Fibroblast of the conjunctiva (primary cell): ENCODE results near the gene TNNC2.
A peak's percentile ranks its signal among the peaks of the same experiment; 100 is the strongest.
"Not testable (repeated sequence)": the region's sequence is repeated elsewhere in the genome, so short reads cannot be mapped to it uniquely, and the experiment has no call there.

Source experiments
- DNase-seq: peaks from one replicate; pipeline ENCODE4 v3.0.0-alpha.2; 2010; ENCODE audit warnings: low read depth

Gene TNNC2

DNA sequence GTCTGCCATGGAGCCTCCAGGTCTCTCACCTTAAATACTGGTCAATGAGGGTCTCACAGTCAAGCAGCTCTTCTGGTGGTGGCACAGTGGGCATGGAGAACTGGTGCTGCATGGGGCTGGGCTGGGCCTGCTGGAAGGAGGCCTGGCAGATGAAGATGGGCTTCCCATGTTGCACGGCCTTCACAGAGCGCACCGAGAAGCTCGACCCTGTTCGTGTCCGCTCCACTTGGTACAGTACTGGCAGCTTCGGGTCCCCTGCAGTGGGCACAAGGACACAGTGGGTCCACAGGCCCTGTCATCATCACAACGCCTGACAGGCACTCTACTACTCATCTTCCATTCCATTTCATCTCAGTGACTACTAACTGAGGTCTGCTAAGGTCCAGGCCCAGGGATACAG, 21.3 kb upstream of the TNNC2 start:
- no peak for DNase-seq

- no peak for DNase-seq
Observed at GRCh38 chr20:45845452-45845851, 18.3 kb upstream of the TNNC2 start.

DNA sequence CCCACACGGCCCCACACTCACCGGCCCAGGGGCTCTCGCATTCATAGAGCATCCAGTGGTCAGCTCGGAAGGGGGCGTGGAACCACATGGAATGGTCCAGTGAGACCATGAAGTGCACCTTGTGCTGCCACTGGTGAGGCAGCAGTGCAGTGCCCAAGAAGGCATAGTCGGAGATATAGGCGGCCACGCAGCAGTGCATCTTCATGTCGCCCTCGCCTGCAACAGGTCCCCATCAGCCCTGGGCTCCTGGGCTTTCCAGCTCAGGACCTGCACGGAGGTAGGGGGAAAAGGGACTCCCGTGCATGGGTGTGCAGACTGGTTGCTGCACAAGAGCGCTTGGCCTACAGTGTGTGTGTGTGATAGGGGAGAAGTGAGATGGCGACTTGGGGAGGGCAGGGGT, 16.4 kb upstream of the TNNC2 start:
- DNase-seq = no peak

- DNase-seq = no peak
Observed at GRCh38 chr20:45842169-45842812, 15.2 kb upstream of the TNNC2 start.

- no peak for DNase-seq
Observed at GRCh38 chr20:45841407-45842129, 14.5 kb upstream of the TNNC2 start.

- DNase-seq = no peak
Observed at GRCh38 chr20:45840700-45841198, 13.6 kb upstream of the TNNC2 start.

DNA sequence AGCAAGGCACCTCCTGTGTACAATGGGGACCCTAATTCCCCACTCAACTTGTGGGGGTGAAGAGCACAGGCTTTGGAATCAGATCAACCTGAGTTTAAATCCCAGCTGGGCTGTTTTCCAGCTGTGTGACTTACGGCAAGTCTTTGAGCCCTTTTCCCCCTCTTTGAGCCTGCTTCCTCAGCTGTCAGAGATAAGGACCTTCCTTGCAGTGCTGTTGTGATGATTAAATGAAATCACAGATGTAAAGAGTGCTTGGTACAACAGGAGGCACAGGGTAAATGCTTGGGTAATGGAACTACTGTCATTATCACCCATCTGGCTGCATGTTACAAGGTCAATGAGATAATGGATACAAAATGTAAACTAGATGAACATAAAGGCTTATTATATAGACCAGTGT, 9.7 kb upstream of the TNNC2 start:
- DNase-seq = no peak

DNA sequence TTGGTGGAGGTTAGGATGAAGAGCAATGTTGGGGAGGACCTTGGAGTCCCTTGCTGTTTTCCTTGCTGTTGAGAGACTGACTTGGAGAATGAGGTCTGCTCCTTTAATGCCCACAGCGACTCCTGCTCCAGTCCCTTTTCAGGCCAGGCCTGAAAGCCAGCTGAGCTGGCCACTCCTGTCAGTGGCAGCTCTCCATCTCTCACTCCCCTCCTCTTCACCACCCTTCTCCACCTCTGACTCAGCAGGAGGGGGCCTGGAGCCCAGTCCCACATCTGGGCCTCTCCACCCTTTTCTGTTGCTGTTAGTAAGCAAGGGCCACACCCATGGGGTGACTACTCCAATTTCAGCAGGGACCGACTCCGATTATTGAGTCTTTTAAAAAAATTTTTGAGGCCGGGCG, 8.7 kb upstream of the TNNC2 start:
- peak; percentile 84 for DNase-seq

GRCh38 chr20:45835329-45835765, 8.2 kb upstream of the TNNC2 start:
- no peak for DNase-seq

DNA sequence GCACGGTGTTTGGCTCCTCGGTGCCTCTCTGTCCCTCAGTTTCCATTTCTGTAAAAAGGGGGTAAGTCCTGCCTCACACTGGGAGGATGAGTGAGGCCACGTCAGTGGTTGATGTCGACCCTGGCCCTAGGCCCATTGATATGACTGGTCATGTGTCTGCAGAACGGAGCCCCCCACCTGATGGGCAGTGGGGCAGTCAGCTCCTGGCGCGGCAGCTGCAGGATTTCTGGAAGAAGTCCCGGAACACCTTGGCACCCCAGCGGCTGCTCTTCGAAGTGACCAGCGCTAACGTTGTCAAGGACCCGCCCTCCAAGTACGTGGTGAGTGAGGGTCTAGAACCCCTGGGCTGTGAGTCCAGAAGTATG, 7.7 kb upstream of the TNNC2 start:
- no peak for DNase-seq

- DNase-seq = peak; percentile 59
Observed at GRCh38 chr20:45833883-45834796, 7.0 kb upstream of the TNNC2 start.

DNA sequence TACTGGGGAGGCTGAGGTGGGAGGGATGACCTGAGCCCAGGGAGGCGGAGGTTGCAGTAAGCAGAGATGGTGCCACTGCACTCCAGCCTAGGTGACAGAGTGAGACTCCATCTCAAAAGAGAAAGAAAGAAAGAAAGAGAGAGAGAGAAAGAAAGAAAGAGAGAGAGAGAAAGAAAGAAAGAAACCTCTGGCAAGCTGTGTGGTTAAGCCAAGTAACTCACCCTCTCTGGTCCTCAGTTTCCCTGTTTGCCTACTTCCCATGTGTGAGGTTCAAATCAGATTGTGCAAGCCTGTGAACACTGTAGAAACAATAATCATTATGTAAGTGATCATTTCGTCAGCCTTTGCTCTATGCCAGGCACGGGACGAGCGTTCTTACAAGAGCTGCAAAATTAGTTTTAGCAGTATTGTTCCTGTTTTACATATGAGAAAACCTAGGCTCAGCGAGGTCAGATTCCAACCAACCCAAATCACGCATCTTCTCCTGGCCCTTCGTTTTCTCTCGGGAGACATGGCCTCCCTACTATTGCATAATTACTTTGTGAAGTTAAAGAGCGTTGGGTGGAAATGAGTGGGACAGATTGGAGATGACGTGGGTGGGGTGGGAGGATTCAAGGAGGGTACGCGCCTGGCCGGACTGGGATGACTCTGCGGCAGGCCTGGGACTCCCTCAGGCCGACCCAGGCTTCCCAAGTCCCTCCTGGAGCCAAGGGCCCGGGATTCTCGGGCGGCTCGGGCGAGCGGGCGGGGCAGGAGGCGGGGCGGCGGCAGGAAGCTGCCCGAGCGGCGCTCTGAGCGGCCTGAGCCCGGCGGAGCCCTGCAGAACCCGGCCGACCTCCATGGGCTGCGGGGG, 6.1 kb upstream of the TNNC2 start, which contains the start of gene SNX21:
Gene SNX21 (plus strand): TSS at position 770 of the 853 bp plus-strand sequence. CDS start 121 bp downstream, outside the sequence.
- peak; percentile 88 for DNase-seq

GRCh38 chr20:45832619-45833018, 5.5 kb upstream of the TNNC2 start:
- DNase-seq = no peak

DNA sequence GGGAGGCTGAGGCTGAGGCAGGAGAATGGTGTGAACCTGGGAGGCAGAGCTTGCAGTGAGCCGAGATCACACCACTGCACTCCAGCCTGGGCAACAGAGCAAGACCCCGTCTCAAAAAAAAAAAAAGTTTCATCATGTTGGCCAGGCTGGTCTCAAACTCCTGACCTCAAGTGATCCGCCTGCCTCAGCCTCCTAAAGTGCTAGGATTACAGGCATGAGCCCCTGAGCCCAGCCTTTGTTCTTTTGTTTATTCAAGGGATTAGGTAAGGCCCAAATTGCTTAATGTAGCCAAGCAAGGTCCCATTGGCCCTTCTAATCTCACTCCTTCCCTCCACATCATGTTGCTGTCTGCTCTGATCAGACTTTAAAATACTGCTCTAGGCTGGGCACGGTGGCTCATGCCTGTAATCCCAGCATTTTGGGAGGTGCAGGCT, 2.6 kb upstream of the TNNC2 start:
- DNase-seq = not testable (repeated sequence)

DNA sequence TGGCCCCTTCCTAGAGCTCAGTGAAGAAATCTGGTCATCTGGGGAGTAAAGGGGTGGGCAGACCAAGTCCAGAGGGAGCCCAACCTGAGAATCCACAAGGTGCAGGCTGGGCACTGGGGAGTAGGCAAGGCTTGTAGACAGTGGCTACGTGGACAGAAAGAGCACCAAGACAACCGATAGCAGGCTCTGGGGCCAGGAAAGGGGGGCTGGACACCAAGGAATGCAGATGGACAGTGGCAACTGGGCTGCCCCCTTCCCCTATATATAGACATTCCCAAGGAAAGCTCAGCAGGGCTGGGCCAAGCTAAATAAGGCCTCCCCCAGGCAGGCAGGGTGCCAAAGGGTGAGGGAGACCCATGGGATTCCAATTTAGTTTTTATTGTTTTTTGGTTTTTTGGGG, 1.5 kb upstream of the TNNC2 start:
- no peak for DNase-seq

- no peak for DNase-seq
Observed at GRCh38 chr20:45827712-45828111, 600 bp upstream of the TNNC2 start.

GRCh38 chr20:45826381-45827019, 612 bp downstream of the TNNC2 start:
- DNase-seq = no peak

- peak; percentile 35 for DNase-seq
Observed at GRCh38 chr20:45823949-45824835, 2.9 kb downstream of the TNNC2 start.

- DNase-seq = no peak
Observed at GRCh38 chr20:45822857-45823256, 4.3 kb downstream of the TNNC2 start.

DNA sequence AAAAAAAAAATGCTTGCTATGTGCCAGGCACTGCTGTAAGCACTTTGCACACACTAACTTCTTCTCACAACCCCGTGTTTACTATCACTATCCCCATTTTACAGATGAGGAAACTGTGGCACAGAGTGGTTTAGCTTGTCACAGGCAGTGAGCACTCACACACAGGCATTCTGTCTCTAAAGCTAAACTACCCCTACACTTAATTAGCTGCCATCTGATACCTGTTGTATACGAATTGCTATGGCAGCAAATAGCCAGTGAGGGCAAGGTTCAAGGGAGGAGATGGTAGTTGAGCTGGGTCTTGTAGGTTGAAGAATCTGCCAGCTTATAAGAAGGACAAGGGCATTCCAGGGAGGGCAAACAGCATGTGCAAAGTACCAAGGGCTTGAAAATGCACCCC, 5.2 kb downstream of the TNNC2 start:
- no peak for DNase-seq
